A549 (cell line): Measurements from ENCODE around the gene HNRNPUL2. TPM values are rescaled to one million over a fixed set of nuclear protein-coding genes. Genes with fewer than 3 reads are reported as not detected.

Experiments used
- ATAC-seq, 2 experiments: fragments of 200-7000 bp in 1 of 2; fragments of >200 bp in 1 of 2; cut with Nextera tagmentation in 1 of 2; cut with Tn5 transposase in 1 of 2; 3 replicates each; pipeline versions ENCODE4 v1.8.0 to v1.9.1; 2018 to 2020; ENCODE audit warnings: mild to moderate bottlenecking in 1 of 2, moderate library complexity in 1 of 2
- CTCF ChIA-PET: fragments of 300-600 bp; sonication (Branson Sonifier 250); formaldehyde crosslinking; extraction: SDS; loops from one replicate; lab custom pipeline; 2021; ENCODE audit warnings: antibody characterized with exemption, inconsistent platforms; lab: Yijun Ruan, JAX
- POLR2A ChIA-PET: fragments of 350-600 bp; formaldehyde crosslinking; extraction: SDS; loops from one replicate; lab custom pipeline; 2021; ENCODE audit warnings: antibody characterized with exemption, inconsistent platforms; lab: Yijun Ruan, JAX
- DNase-seq, 2 experiments: peaks; one replicate each; pipeline versions ENCODE4 v3.0.0 to v3.0.0-alpha.2; 2011 to 2016; ENCODE audit warnings: low read depth in 1 of 2, low spot score in 1 of 2
- FAIRE-seq: peaks from 2 replicates; lab custom pipeline; 2011; peaks lifted over from hg19 to GRCh38; lab: Jason Lieb, UNC
- H3K27ac ChIP-seq, 2 experiments: fragments of >200 bp; sonication (Bioruptor Twin); formaldehyde crosslinking; 3 replicates each; pipeline ENCODE4 v1.5.1; 2016 to 2017
- H3K4me1 ChIP-seq: fragments of >200 bp; sonication (Bioruptor Twin); formaldehyde crosslinking; 3 replicates; pipeline ENCODE4 v1.6.1; 2016
- H3K4me2 ChIP-seq: fragments of >200 bp; sonication (Bioruptor Twin); formaldehyde crosslinking; 3 replicates; pipeline ENCODE4 v1.6.1; 2016
- H3K4me3 ChIP-seq: fragments of >200 bp; sonication (Bioruptor Twin); formaldehyde crosslinking; 3 replicates; pipeline ENCODE4 v1.5.1; 2016
- H3K9me3 ChIP-seq: fragments of >200 bp; sonication (Bioruptor Twin); formaldehyde crosslinking; 3 replicates; pipeline ENCODE4 v1.6.1; 2016
- EHMT2 ChIP-seq: fragments of 200-600 bp; sonication (generic); IDR thresholded peaks from 2 replicates; pipeline ENCODE4 v1.6.1; 2016; ENCODE audit warnings: antibody characterized with exemption, low read depth, mild to moderate bottlenecking, moderate library complexity
- ESRRA ChIP-seq: fragments of 150-350 bp; IDR thresholded peaks from 2 replicates; pipeline ENCODE4 v1.6.1; 2014; ENCODE audit warnings: mild to moderate bottlenecking, low read length, borderline replicate concordance
- HDAC2 ChIP-seq: fragments of 200-600 bp; sonication (generic); IDR thresholded peaks from 2 replicates; pipeline ENCODE4 v1.6.1; 2016
- HEYL ChIP-seq: fragments of 250-450 bp; sonication (Bioruptor Pico); IDR thresholded peaks from 2 replicates; pipeline ENCODE4 v1.8.0; 2021; ENCODE audit warnings: mild to moderate bottlenecking, moderate library complexity
- HOXA7 ChIP-seq: fragments of 250-450 bp; sonication (Bioruptor Pico); IDR thresholded peaks from 2 replicates; pipeline ENCODE4 v1.5.0; 2020; ENCODE audit warnings: mild to moderate bottlenecking, moderate library complexity
- JUN ChIP-seq, 2 experiments: fragments of >200 bp; sonication (Bioruptor Twin); formaldehyde crosslinking; IDR thresholded peaks; 2 replicates in 1 of 2; 3 replicates in 1 of 2; pipeline ENCODE4 v1.6.1; 2016 to 2017
- KDM1A ChIP-seq: fragments of 200-600 bp; sonication (generic); IDR thresholded peaks from 2 replicates; pipeline ENCODE4 v1.6.1; 2016; ENCODE audit warnings: low read depth, mild to moderate bottlenecking
- MAZ ChIP-seq: fragments of 150-350 bp; IDR thresholded peaks from 2 replicates; pipeline ENCODE4 v1.6.1; 2014; ENCODE audit warnings: antibody characterized with exemption, low read depth, low read length, borderline replicate concordance
- NR3C1 ChIP-seq: fragments of >200 bp; sonication (Bioruptor Twin); formaldehyde crosslinking; IDR thresholded peaks from 3 replicates; pipeline ENCODE4 v1.6.1; 2017
- RCOR1 ChIP-seq: fragments of 150-350 bp; IDR thresholded peaks from 2 replicates; pipeline ENCODE4 v1.6.1; 2014; ENCODE audit warnings: antibody characterized with exemption, low read length, low read depth
- SMC3 ChIP-seq: fragments of >200 bp; sonication (Bioruptor Twin); formaldehyde crosslinking; IDR thresholded peaks from 3 replicates; pipeline ENCODE4 v1.6.1; 2018; ENCODE audit warnings: inconsistent platforms
- USF2 ChIP-seq: fragments of 450-650 bp; IDR thresholded peaks from 2 replicates; pipeline ENCODE4 v1.6.1; 2014; ENCODE audit warnings: antibody characterized with exemption
- ZFP36 ChIP-seq: fragments of 450-650 bp; IDR thresholded peaks from 2 replicates; pipeline ENCODE4 v1.6.1; 2014; ENCODE audit warnings: borderline replicate concordance; ENCODE audit not compliant: partially characterized antibody
- ZSCAN20 ChIP-seq: fragments of 250-450 bp; sonication (Bioruptor Pico); IDR thresholded peaks from 2 replicates; pipeline ENCODE4 v1.8.0; 2022; ENCODE audit warnings: mild to moderate bottlenecking, moderate library complexity
- WGBS: methylation state at CpG from one replicate; pipeline ENCODE4 v1.1.6; 2017; ENCODE audit errors: missing lambda C conversion rate; 5-methylcytosine and 5-hydroxymethylcytosine counted together
- polyA plus RNA-seq, 4 experiments: library from polyadenylated mRNA; depleted of rRNA in 3 of 4; stranded (reverse); fragments of >200 nt; fragmentation: RNase III in 1 of 4; extraction: RNeasy Plus Mini Kit Qiagen cat#74134 plus additional on column Dnase treatment in 1 of 4; gene quantifications; 2 replicates in 3 of 4; 3 replicates in 1 of 4; pipeline ENCODE4 v1.2.3, GENCODE V29; 2011 to 2017
- TF ChIP-seq, protein P1 (sequence below): fragments of 250-450 bp; sonication (Bioruptor Pico); IDR thresholded peaks from 2 replicates; pipeline ENCODE4 v1.5.0; 2020; ENCODE audit warnings: low read depth, mild to moderate bottlenecking, moderate library complexity
- TF ChIP-seq, protein P2 (sequence below): IDR thresholded peaks from 2 replicates; pipeline ENCODE4 v1.6.1; 2012
- TF ChIP-seq, protein P3 (sequence below): fragments of 250-450 bp; sonication (Bioruptor Pico); IDR thresholded peaks from 2 replicates; pipeline ENCODE4 v1.5.0; 2021; ENCODE audit warnings: mild to moderate bottlenecking, moderate library complexity, borderline replicate concordance
- TF ChIP-seq, protein P4 (sequence below): IDR thresholded peaks from 2 replicates; pipeline ENCODE4 v1.6.1; 2012; ENCODE audit warnings: low read depth, borderline replicate concordance
- TF ChIP-seq, protein P5 (sequence below): fragments of 150-350 bp; IDR thresholded peaks from 2 replicates; pipeline ENCODE4 v1.6.1; 2014; ENCODE audit warnings: low read depth, mild to moderate bottlenecking, low read length

Gene HNRNPUL2
- polyA plus RNA-seq, 2 of the 4 experiments (the other 2 are of a cell fraction): 31.4 to 74.4 TPM

GRCh38 chr11:62689421-62690183 is 37.7 kb downstream of the HNRNPUL2 start, which contains the start of gene LRRN4CL:
LRRN4CL (minus strand) TSS chr11:62689530; CDS start chr11:62688508, 1,022 bp downstream.
- Histone ChIP-seq H3K4me1 (peaks cover 4% of the 10 kb centered on the region; the same call in 1 of the 3 replicates), H3K4me2 (no peak within 1 kb of the TSS)
- no peak for FAIRE-seq
- TF ChIP-seq KDM1A (no peak), JUN (IDR thresholded peaks at IDR 0.05) (0 out of 5 replicates have a peak, but pooled peaks of 1 of the 2 experiments have one; percentile 20)
- TF ChIP-seq, all 56 proteins: peak for 1
- Histone ChIP-seq H3K27ac (no peak within 1 kb of the TSS), H3K4me3 (no peak within 1 kb of the TSS), H3K9me3 (no peaks in the 10 kb centered on the region)
- ChIA-PET POLR2A (interaction anchor here (0.6 to 1.9 kb wide), 6 partner anchors 16 to 151 kb away, joined by 3 to 6 read pairs (median 3); partner anchors contain the start of genes C11orf98, CSKMT, HNRNPUL2 and TTC9C), CTCF (interaction anchor here (0.9 to 9.8 kb wide), 10 partner anchors 8 to 297 kb away, joined by 3 to 126 read pairs (median 5); partner anchors contain the start of genes LBHD1, UBXN1 and UQCC3)
- 75% methylated on average over 11 of the region's 11 CpGs for WGBS
- peak; percentile 11 to 45; a peak in 5 of 6 replicates for ATAC-seq
- DNase-seq: no peak

GRCh38 chr11:62688491-62688890 is 38.8 kb downstream of the HNRNPUL2 start:
- Histone ChIP-seq H3K9me3 (no peaks in the 10 kb centered on the region), H3K27ac (no peak overlapping the region), H3K4me1 (peaks cover 4% of the 10 kb centered on the region; the same call in 1 of the 3 replicates), H3K4me2 (no peak overlapping the region), H3K4me3 (no peak overlapping the region)
- ATAC-seq (peak in 1 of 2 experiments; percentile 23; a peak in 2 of 6 replicates), DNase-seq (no peak), FAIRE-seq (no peak)
- WGBS: 40% methylated on average over 1 of the region's 1 CpG
- ChIA-PET POLR2A (interaction anchor here (1.3 to 1.9 kb wide), 2 partner anchors 24 to 65 kb away, joined by 5 to 6 read pairs; partner anchors contain the start of genes C11orf98, CSKMT and ZBTB3), CTCF (interaction anchor here (1.7 to 9.8 kb wide), 5 partner anchors 7 to 294 kb away, joined by 4 to 126 read pairs (median 5); partner anchors contain the start of genes LBHD1, UBXN1 and UQCC3)
- TF ChIP-seq ESRRA: no peak
- TF ChIP-seq SMC3: no peak
- TF ChIP-seq ZFP36: no peak
- TF ChIP-seq, protein P1, sequence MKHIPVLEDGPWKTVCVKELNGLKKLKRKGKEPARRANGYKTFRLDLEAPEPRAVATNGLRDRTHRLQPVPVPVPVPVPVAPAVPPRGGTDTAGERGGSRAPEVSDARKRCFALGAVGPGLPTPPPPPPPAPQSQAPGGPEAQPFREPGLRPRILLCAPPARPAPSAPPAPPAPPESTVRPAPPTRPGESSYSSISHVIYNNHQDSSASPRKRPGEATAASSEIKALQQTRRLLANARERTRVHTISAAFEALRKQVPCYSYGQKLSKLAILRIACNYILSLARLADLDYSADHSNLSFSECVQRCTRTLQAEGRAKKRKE (CRISPR knock-in tag): no peak
- no peak for TF ChIP-seq RCOR1
- TF ChIP-seq, protein P2, sequence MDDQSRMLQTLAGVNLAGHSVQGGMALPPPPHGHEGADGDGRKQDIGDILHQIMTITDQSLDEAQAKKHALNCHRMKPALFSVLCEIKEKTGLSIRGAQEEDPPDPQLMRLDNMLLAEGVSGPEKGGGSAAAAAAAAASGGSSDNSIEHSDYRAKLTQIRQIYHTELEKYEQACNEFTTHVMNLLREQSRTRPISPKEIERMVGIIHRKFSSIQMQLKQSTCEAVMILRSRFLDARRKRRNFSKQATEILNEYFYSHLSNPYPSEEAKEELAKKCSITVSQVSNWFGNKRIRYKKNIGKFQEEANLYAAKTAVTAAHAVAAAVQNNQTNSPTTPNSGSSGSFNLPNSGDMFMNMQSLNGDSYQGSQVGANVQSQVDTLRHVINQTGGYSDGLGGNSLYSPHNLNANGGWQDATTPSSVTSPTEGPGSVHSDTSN: no peak
- no peak for TF ChIP-seq JUN (IDR thresholded peaks at IDR 0.05)
- TF ChIP-seq HEYL (CRISPR knock-in tag): no peak
- TF ChIP-seq, protein P3, sequence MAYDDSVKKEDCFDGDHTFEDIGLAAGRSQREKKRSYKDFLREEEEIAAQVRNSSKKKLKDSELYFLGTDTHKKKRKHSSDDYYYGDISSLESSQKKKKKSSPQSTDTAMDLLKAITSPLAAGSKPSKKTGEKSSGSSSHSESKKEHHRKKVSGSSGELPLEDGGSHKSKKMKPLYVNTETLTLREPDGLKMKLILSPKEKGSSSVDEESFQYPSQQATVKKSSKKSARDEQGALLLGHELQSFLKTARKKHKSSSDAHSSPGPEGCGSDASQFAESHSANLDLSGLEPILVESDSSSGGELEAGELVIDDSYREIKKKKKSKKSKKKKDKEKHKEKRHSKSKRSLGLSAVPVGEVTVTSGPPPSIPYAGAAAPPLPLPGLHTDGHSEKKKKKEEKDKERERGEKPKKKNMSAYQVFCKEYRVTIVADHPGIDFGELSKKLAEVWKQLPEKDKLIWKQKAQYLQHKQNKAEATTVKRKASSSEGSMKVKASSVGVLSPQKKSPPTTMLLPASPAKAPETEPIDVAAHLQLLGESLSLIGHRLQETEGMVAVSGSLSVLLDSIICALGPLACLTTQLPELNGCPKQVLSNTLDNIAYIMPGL: no peak
- TF ChIP-seq NR3C1: no peak

DNA sequence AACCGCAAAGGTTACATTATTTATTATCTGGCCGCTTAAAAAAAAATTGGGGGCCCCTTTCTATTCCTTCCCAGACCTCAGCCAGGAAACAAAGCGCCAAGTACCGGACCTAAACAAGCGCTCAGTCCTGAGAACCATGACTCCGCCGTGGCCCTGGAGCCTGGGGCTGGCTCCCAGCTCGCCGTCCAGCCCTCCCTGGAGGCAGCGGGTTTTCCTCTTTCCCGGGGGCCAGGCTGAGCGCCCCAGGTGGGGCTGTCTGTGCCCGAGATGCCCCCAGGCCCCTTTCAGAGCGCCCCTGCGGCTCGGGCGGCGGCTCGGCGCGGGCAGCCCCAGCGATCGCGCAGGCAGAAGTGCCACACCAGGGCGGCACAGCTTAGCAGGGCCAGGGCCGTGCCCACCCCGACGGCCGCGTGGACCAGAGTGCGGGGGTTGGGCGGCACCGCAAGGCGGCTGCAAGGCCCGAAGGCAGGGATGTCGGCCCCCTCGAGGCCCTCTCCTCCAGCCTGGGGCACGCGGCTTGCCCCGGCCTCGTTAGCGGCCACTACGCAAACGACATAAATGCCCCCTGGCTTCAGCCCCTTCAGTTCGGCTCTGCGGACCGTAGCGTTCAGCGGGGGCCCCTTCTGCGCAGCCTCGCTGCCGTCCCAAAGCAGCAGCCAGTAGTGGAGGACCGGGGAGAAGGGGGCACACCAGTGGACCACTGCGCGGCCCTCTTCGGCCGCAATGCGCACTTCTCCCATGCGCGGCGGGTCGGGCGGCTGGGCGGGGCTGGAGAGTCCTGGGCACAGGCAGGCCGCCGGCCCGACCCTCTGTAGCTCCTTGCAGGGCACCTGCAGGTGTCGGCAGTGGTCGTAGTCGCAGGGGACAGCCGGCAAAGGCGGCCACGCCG is 39.5 kb downstream of the HNRNPUL2 start:
- H3K4me2 ChIP-seq: no peak overlapping the region
- TF ChIP-seq, protein P4, sequence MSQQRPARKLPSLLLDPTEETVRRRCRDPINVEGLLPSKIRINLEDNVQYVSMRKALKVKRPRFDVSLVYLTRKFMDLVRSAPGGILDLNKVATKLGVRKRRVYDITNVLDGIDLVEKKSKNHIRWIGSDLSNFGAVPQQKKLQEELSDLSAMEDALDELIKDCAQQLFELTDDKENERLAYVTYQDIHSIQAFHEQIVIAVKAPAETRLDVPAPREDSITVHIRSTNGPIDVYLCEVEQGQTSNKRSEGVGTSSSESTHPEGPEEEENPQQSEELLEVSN: no peak
- TF ChIP-seq HDAC2: no peak
- no peak for TF ChIP-seq USF2
- TF ChIP-seq, protein P5, sequence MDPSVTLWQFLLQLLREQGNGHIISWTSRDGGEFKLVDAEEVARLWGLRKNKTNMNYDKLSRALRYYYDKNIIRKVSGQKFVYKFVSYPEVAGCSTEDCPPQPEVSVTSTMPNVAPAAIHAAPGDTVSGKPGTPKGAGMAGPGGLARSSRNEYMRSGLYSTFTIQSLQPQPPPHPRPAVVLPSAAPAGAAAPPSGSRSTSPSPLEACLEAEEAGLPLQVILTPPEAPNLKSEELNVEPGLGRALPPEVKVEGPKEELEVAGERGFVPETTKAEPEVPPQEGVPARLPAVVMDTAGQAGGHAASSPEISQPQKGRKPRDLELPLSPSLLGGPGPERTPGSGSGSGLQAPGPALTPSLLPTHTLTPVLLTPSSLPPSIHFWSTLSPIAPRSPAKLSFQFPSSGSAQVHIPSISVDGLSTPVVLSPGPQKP: no peak
- TF ChIP-seq, protein P1 (CRISPR knock-in tag): no peak
- TF ChIP-seq RCOR1: no peak
- TF ChIP-seq EHMT2: no peak
- no peak for TF ChIP-seq ZSCAN20
- no peak for TF ChIP-seq JUN (IDR thresholded peaks at IDR 0.05)
- no peak for TF ChIP-seq MAZ
- TF ChIP-seq HOXA7 (CRISPR knock-in tag): no peak

More for the DNA sequence above, 39.5 kb downstream of the HNRNPUL2 start:
- Histone ChIP-seq H3K27ac (no peak overlapping the region), H3K4me3 (no peak overlapping the region), H3K9me3 (no peaks in the 10 kb centered on the region), H3K4me1 (peaks cover 4% of the 10 kb centered on the region; the same call in 1 of the 3 replicates)
- peak in 1 of 2 experiments; percentile 16; a peak in 3 of 6 replicates for ATAC-seq
- CTCF ChIA-PET: interaction anchor here (1.4 to 9.8 kb wide), 6 partner anchors 6 to 293 kb away, joined by 4 to 126 read pairs (median 5); partner anchors contain the start of genes LBHD1, UBXN1 and UQCC3
- no peak for DNase-seq
- POLR2A ChIA-PET: interaction anchor here (0.8 kb wide), 1 partner anchor 23 kb away, joined by 3 read pairs; the partner anchor contains the start of genes C11orf98 and CSKMT
- WGBS: 93% methylated on average over 56 of the region's 74 CpGs
- FAIRE-seq: no peak
